ENCODE measurements around the gene UNC119. TPM values are rescaled to one million over a fixed set of nuclear protein-coding genes. Genes with fewer than 3 reads are reported as not detected.

UNC119 gene
- total and polyA plus RNA-seq, 2 of the 13 experiments (the other 11 are each of a cell fraction or from before 2014, with no cell fraction given), result 10.4 to 63.1 TPM

- H3K4me2 ChIP-seq (ENCODE audit: low read depth, low read length), result no peak overlapping the region
- no TSS peak for BruUV-seq (replicated peaks)
- peaks cover 7 to 16% of the 10 kb centered on the region in 2 experiments for H3K36me3 ChIP-seq (replicated peaks in 1 of 2; ENCODE audit: control insufficient read depth in 1 of 2, insufficient read depth in 2 of 2, low read length in 2 of 2)
- in situ Hi-C loops (cut with HindIII; ENCODE audit: extremely low pct_ligation_motif_present, low pct_unique_long_range_greater_than_20kb), result loop anchor here (5.0 kb wide), 1 partner anchor 48 kb away; no protein-coding TSS in a partner anchor
- H3K4me1 ChIP-seq (ENCODE audit: insufficient read depth, low read length), result peaks cover 64% of the 10 kb centered on the region
- H3K79me2 ChIP-seq (ENCODE audit: insufficient read depth, low read length), result peaks cover 17% of the 10 kb centered on the region
- no peak for TF ChIP-seq ZBTB8A (CRISPR knock-in tag; IDR thresholded peaks at IDR 0.05; ENCODE audit: borderline replicate concordance, low read depth)
- no peak for TF ChIP-seq NFIB (CRISPR knock-in tag; IDR thresholded peaks at IDR 0.05; ENCODE audit: borderline replicate concordance)
- TF ChIP-seq SAFB2 (CRISPR knock-in tag; IDR thresholded peaks at IDR 0.05; ENCODE audit: borderline replicate concordance, low read depth), result no peak
- no peak for TF ChIP-seq ZNF570 (CRISPR knock-in tag; IDR thresholded peaks at IDR 0.05; ENCODE audit: borderline replicate concordance)
- no peak for TF ChIP-seq MYNN (CRISPR knock-in tag; IDR thresholded peaks at IDR 0.05; ENCODE audit: low read depth)
- H3K27ac ChIP-seq (ENCODE audit: extremely low read length, insufficient read depth, low read length), result no peak overlapping the region
- H3K4me3 ChIP-seq (replicated peaks in 1 of 3; ENCODE audit: insufficient read depth in 1 of 3, low read depth in 2 of 3, low read length in 3 of 3), result no peak overlapping the region
- DNase-seq (ENCODE audit: low spot score), result no peak
- 100% methylated on average over 3 of the region's 6 CpGs for WGBS (ENCODE audit: low lambda C conversion rate)
- H3K9me3 ChIP-seq (ENCODE audit: low read length), result no peaks in the 10 kb centered on the region
- no peak for ATAC-seq
- ChIA-PET CTCF (ENCODE audit: low intra/inter-chr PET ratio, low total read pairs) (no interaction called here), POLR2A (no interaction called here)
- intact Hi-C loops (cut with micrococcal nuclease; ENCODE audit: unreplicated experiment), result no loop called here
- no peaks in the 10 kb centered on the region for H4K20me1 ChIP-seq (ENCODE audit: insufficient read depth, low read length)
- no peak overlapping the region for H2AFZ ChIP-seq (ENCODE audit: low read length)
- no peak overlapping the region for H3K9ac ChIP-seq (ENCODE audit: insufficient read depth, low read depth, low read length)
- no peak for FAIRE-seq
- H3K27me3 ChIP-seq (ENCODE audit: control insufficient read depth in 1 of 2, insufficient read depth in 2 of 2, low read length in 2 of 2), result no peaks in the 10 kb centered on the region
Measured at GRCh38 chr17:28573966-28574480, 21.6 kb upstream of the UNC119 start.

DNA sequence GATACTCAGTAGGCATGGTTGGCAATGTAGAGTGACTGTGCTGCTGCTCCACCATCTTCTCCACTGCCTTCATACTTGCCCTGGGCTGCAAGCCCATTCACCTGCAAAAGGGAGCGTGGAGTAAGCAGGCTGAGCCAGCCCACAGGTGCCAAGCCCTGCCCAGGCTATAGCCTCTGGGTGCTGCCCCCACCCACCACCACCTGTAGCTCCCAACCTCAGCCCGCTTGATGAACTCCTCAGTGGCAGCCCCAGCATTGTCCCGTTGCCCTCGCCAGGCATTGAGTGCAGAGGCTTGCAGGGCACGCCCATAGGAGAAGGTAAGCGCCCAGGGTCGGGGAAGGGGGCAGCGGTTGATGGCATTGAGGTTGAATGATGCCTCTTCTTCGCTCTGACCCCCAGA is 21.1 kb upstream of the UNC119 start:
- no TSS peak for BruUV-seq (replicated peaks)
- no peak for DNase-seq (ENCODE audit: low spot score)
- Histone ChIP-seq H3K79me2 (ENCODE audit: insufficient read depth, low read length) (peaks cover 17% of the 10 kb centered on the region), H3K36me3 (replicated peaks in 1 of 2; ENCODE audit: control insufficient read depth in 1 of 2, insufficient read depth in 2 of 2, low read length in 2 of 2) (peaks cover 2 to 11% of the 10 kb centered on the region in 2 experiments; a peak in 4 of 5 replicates), H3K4me1 (ENCODE audit: insufficient read depth, low read length) (peaks cover 64% of the 10 kb centered on the region), H3K9me3 (ENCODE audit: low read length) (no peaks in the 10 kb centered on the region), H2AFZ (ENCODE audit: low read length) (no peak overlapping the region), H3K4me2 (ENCODE audit: low read depth, low read length) (no peak overlapping the region), H3K27ac (ENCODE audit: extremely low read length, insufficient read depth, low read length) (no peak overlapping the region), H3K4me3 (replicated peaks in 1 of 3; ENCODE audit: insufficient read depth in 1 of 3, low read depth in 2 of 3, low read length in 3 of 3) (no peak overlapping the region), H4K20me1 (ENCODE audit: insufficient read depth, low read length) (no peaks in the 10 kb centered on the region), H3K27me3 (ENCODE audit: control insufficient read depth in 1 of 2, insufficient read depth in 2 of 2, low read length in 2 of 2) (no peaks in the 10 kb centered on the region), H3K9ac (ENCODE audit: insufficient read depth, low read depth, low read length) (no peak overlapping the region)
- FAIRE-seq, result no peak
- intact Hi-C loops (cut with micrococcal nuclease; ENCODE audit: unreplicated experiment) (no loop called here), in situ Hi-C loops (cut with HindIII; ENCODE audit: extremely low pct_ligation_motif_present, low pct_unique_long_range_greater_than_20kb) (loop anchor here (5.0 kb wide), 1 partner anchor 49 kb away; no protein-coding TSS in a partner anchor)
- 97% methylated on average over 6 of the region's 9 CpGs for WGBS (ENCODE audit: low lambda C conversion rate)
- no peak for ATAC-seq
- CTCF ChIA-PET (ENCODE audit: low intra/inter-chr PET ratio, low total read pairs), result no interaction called here
- POLR2A ChIA-PET, result no interaction called here
- no peak for TF ChIP-seq ZSCAN9 (CRISPR knock-in tag; IDR thresholded peaks at IDR 0.05; ENCODE audit: borderline replicate concordance)
- TF ChIP-seq NCOA5 (CRISPR knock-in tag; IDR thresholded peaks at IDR 0.05), result no peak
- no peak for TF ChIP-seq ZNF12 (CRISPR knock-in tag; IDR thresholded peaks at IDR 0.05)
- TF ChIP-seq, protein P1, sequence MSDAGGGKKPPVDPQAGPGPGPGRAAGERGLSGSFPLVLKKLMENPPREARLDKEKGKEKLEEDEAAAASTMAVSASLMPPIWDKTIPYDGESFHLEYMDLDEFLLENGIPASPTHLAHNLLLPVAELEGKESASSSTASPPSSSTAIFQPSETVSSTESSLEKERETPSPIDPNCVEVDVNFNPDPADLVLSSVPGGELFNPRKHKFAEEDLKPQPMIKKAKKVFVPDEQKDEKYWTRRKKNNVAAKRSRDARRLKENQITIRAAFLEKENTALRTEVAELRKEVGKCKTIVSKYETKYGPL (CRISPR knock-in tag; IDR thresholded peaks at IDR 0.05), result no peak
- no peak for TF ChIP-seq ZNF552 (CRISPR knock-in tag; IDR thresholded peaks at IDR 0.05; ENCODE audit: borderline replicate concordance)
- TF ChIP-seq RBFOX2 (IDR thresholded peaks at IDR 0.05; ENCODE audit: low read depth, low read length), result no peak
- no peak for TF ChIP-seq RARG (CRISPR knock-in tag; IDR thresholded peaks at IDR 0.05; ENCODE audit: low read depth)
- TF ChIP-seq FLYWCH1 (CRISPR knock-in tag; IDR thresholded peaks at IDR 0.05), result no peak
- TF ChIP-seq CSRNP1 (CRISPR knock-in tag; IDR thresholded peaks at IDR 0.05), result no peak
- no peak for TF ChIP-seq ZFYVE20 (CRISPR knock-in tag; IDR thresholded peaks at IDR 0.05; ENCODE audit: borderline replicate concordance, low read depth)
- no peak for TF ChIP-seq HNRNPK (IDR thresholded peaks at IDR 0.05; ENCODE audit: low read depth, low read length, poor library complexity, severe bottlenecking)
- TF ChIP-seq CAMTA2 (CRISPR knock-in tag; IDR thresholded peaks at IDR 0.05; ENCODE audit: borderline replicate concordance), result no peak
- TF ChIP-seq REXO4 (CRISPR knock-in tag; IDR thresholded peaks at IDR 0.05; ENCODE audit: borderline replicate concordance), result no peak
